Activated T-helper 17 cell treated with anti-CD3 and anti-CD28 coated beads, Interleukin-2, amount 50 U/mL, for 72 hours (primary cell): ENCODE results near the gene NFIX. TPM values are rescaled to one million over a fixed set of nuclear protein-coding genes. Genes with fewer than 3 reads are reported as not detected.
"Not testable (repeated sequence)": the region's sequence is repeated elsewhere in the genome, so short reads cannot be mapped to it uniquely, and the experiment has no call there.

Experiments used
- ATAC-seq: fragments of 150-1000 bp; cut with Tn5 transposase; replicated peaks from 2 replicates; pipeline ENCODE4 v1.10.0; 2021; ENCODE audit warnings: mild to moderate bottlenecking, moderate library complexity
- H3K27ac Mint-ChIP-seq: one replicate; pipeline ENCODE4 v1.8.0; 2022; ENCODE audit warnings: mixed read lengths
- H3K27me3 Mint-ChIP-seq: one replicate; pipeline ENCODE4 v1.8.0; 2022; ENCODE audit warnings: mixed read lengths
- H3K36me3 Mint-ChIP-seq: one replicate; pipeline ENCODE4 v1.8.0; 2022; ENCODE audit warnings: low read depth, mild to moderate bottlenecking, mixed read lengths
- H3K4me1 Mint-ChIP-seq: one replicate; pipeline ENCODE4 v1.8.0; 2022; ENCODE audit warnings: mixed read lengths
- H3K4me3 Mint-ChIP-seq: one replicate; pipeline ENCODE4 v1.8.0; 2022; ENCODE audit warnings: mild to moderate bottlenecking, mixed read lengths
- H3K9me3 Mint-ChIP-seq: one replicate; pipeline ENCODE4 v1.8.0; 2022; ENCODE audit warnings: mixed read lengths
- total RNA-seq, 2 donors: library from RNA; stranded (reverse); gene quantifications; one replicate each; pipeline ENCODE4 v1.2.3, GENCODE V29; 2022

Gene NFIX
- total RNA-seq, 2 donors from 2014 or later = 0.43 to 1.1 TPM

- H3K9me3 Mint-ChIP-seq = no peaks in the 10 kb centered on the region
- no peak overlapping the region for H3K27ac Mint-ChIP-seq
- no peaks in the 10 kb centered on the region for H3K36me3 Mint-ChIP-seq
- no peak for ATAC-seq
- H3K4me3 Mint-ChIP-seq = no peak overlapping the region
- H3K27me3 Mint-ChIP-seq = peaks cover 11% of the 10 kb centered on the region
- H3K4me1 Mint-ChIP-seq = peaks cover 4% of the 10 kb centered on the region
These were observed 20.7 kb upstream of the NFIX start for GRCh38 chr19:12974301-12975220.

- no peaks in the 10 kb centered on the region for H3K36me3 Mint-ChIP-seq
- H3K4me1 Mint-ChIP-seq = peaks cover 4% of the 10 kb centered on the region
- peaks cover 11% of the 10 kb centered on the region for H3K27me3 Mint-ChIP-seq
- no peak for ATAC-seq
- no peak overlapping the region for H3K4me3 Mint-ChIP-seq
- no peaks in the 10 kb centered on the region for H3K9me3 Mint-ChIP-seq
- H3K27ac Mint-ChIP-seq = no peak overlapping the region
These were observed 20.0 kb upstream of the NFIX start for GRCh38 chr19:12975221-12975741.

GRCh38 chr19:12976109-12976508, 19.2 kb upstream of the NFIX start:
- not testable (repeated sequence) for ATAC-seq

GRCh38 chr19:12979974-12980373, 15.3 kb upstream of the NFIX start:
- Mint-ChIP-seq H3K27me3 (peaks cover 11% of the 10 kb centered on the region), H3K27ac (no peak overlapping the region), H3K4me3 (no peak overlapping the region), H3K4me1 (peaks cover 4% of the 10 kb centered on the region), H3K36me3 (no peaks in the 10 kb centered on the region), H3K9me3 (no peaks in the 10 kb centered on the region)
- no peak for ATAC-seq

More at GRCh38 chr19:12976109-12976508, 19.2 kb upstream of the NFIX start:
- H3K27me3 Mint-ChIP-seq = peaks cover 11% of the 10 kb centered on the region
- H3K4me1 Mint-ChIP-seq, H3K4me3 Mint-ChIP-seq, H3K27ac Mint-ChIP-seq, H3K9me3 Mint-ChIP-seq, H3K36me3 Mint-ChIP-seq: not testable (repeated sequence)

DNA sequence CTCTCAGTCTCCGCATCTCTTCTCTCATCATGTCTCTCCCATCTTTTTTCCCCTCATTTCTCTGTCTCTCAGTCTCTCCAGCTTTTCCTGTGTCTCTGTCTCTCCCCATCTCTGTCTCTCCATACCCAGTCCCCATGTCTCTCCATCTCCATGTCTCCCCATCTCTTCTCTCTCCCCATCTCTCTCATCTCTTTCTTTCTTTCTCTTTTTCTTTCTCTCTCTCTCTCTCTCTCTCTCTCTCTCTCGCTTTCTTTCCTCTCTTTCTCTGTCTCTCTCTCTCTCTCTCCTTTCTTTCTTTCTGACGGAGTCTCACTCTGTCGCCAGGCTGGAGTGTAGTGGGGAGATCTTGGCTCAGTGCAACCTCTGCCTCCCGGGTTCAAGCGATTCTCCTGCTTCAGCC, 12.6 kb upstream of the NFIX start:
- H3K4me1 Mint-ChIP-seq = peaks cover 4% of the 10 kb centered on the region
- no peak overlapping the region for H3K4me3 Mint-ChIP-seq
- H3K27ac Mint-ChIP-seq = no peak overlapping the region
- no peaks in the 10 kb centered on the region for H3K9me3 Mint-ChIP-seq
- peaks cover 10% of the 10 kb centered on the region for H3K27me3 Mint-ChIP-seq
- H3K36me3 Mint-ChIP-seq = no peaks in the 10 kb centered on the region
- ATAC-seq = no peak

DNA sequence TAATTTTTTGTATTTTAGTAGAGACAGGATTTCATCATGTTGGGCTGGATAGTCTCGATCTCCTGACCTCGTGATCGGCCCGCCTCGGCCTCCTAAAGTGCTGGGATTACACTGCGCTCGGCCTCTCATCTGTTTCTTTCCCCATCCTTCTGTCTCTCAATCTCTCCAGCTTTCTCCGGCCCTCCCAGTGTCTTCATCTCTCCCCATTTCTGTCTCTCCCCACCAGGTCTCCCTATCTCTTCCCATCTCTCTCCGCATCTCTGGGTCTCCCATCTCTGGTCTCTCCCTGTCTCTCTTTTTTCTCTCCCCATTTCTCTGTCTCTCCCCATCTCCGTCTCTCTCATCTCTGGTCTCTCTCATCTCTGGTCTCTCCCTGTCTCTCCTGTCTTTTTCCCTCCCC, 12.2 kb upstream of the NFIX start:
- ATAC-seq = no peak
- H3K27me3 Mint-ChIP-seq = peaks cover 5% of the 10 kb centered on the region
- H3K4me3 Mint-ChIP-seq = no peak overlapping the region
- no peak overlapping the region for H3K27ac Mint-ChIP-seq
- H3K9me3 Mint-ChIP-seq = no peaks in the 10 kb centered on the region
- H3K36me3 Mint-ChIP-seq = no peaks in the 10 kb centered on the region
- H3K4me1 Mint-ChIP-seq = peaks cover under 1% of the 10 kb centered on the region

- no peaks in the 10 kb centered on the region for H3K36me3 Mint-ChIP-seq
- no peak overlapping the region for H3K27ac Mint-ChIP-seq
- ATAC-seq = peak; percentile 83
- no peaks in the 10 kb centered on the region for H3K9me3 Mint-ChIP-seq
- H3K4me1 Mint-ChIP-seq = no peaks in the 10 kb centered on the region
- peaks cover 4% of the 10 kb centered on the region for H3K27me3 Mint-ChIP-seq
- no peak overlapping the region for H3K4me3 Mint-ChIP-seq
These were observed 11.6 kb upstream of the NFIX start for GRCh38 chr19:12983542-12984142.

GRCh38 chr19:12984143-12984627, 11.1 kb upstream of the NFIX start:
- Mint-ChIP-seq H3K36me3 (no peaks in the 10 kb centered on the region), H3K27me3 (peaks cover 4% of the 10 kb centered on the region), H3K27ac (no peak overlapping the region), H3K4me3 (no peak overlapping the region), H3K9me3 (no peaks in the 10 kb centered on the region), H3K4me1 (no peaks in the 10 kb centered on the region)
- ATAC-seq = no peak

GRCh38 chr19:12984683-12985048, 10.6 kb upstream of the NFIX start:
- Mint-ChIP-seq H3K27me3 (peaks cover 4% of the 10 kb centered on the region), H3K4me3 (no peak overlapping the region), H3K36me3 (no peaks in the 10 kb centered on the region), H3K9me3 (no peaks in the 10 kb centered on the region), H3K4me1 (no peaks in the 10 kb centered on the region), H3K27ac (no peak overlapping the region)
- no peak for ATAC-seq

GRCh38 chr19:12985049-12985776, 10.1 kb upstream of the NFIX start:
- H3K9me3 Mint-ChIP-seq = no peaks in the 10 kb centered on the region
- no peak overlapping the region for H3K4me3 Mint-ChIP-seq
- H3K27me3 Mint-ChIP-seq = peaks cover 4% of the 10 kb centered on the region
- no peaks in the 10 kb centered on the region for H3K4me1 Mint-ChIP-seq
- ATAC-seq = peak; percentile 47
- H3K27ac Mint-ChIP-seq = no peak overlapping the region
- no peaks in the 10 kb centered on the region for H3K36me3 Mint-ChIP-seq

DNA sequence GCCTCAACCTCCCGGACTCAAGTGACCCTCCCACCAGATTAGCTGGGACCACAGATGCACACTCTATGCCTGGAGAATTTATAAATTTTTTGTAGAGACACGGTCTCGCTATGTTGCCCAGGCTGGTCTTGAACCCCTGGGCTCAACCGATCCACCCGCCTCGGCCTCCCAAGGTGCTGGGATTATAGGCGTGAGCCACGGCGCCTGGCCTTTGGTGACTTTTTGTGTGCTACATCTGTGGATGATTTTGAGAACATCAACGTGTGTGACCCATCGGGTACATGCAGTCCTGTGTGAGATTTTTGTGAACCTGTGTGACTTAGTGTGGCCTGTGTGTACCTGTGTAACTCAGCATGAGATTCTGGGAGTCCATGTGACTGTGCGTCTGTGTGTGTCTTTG, 8.5 kb upstream of the NFIX start:
- H3K27ac Mint-ChIP-seq = no peak overlapping the region
- H3K4me3 Mint-ChIP-seq = no peak overlapping the region
- H3K9me3 Mint-ChIP-seq = no peaks in the 10 kb centered on the region
- ATAC-seq = no peak
- H3K27me3 Mint-ChIP-seq = peaks cover 4% of the 10 kb centered on the region
- no peaks in the 10 kb centered on the region for H3K4me1 Mint-ChIP-seq
- H3K36me3 Mint-ChIP-seq = no peaks in the 10 kb centered on the region

DNA sequence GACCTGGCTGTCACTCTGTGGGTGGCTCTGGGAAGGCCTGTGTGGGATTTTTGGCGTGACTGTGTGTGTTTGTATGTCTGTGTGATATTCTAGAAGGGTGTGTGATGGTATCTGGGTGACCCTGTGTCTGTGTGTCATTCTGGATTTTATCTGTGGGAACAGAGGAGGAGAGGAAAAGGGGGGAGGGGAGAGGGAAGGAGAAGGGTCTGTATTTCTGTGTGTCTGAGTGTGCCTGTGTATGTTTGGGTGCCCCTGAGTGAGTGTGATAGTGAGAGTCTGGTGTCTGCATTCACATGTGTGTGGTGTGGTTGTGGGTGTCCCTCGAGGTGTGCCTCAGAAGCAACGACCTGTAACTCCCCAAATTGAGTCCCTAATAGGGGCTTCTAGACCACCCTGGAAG, 8.1 kb upstream of the NFIX start:
- no peak for ATAC-seq
- no peak overlapping the region for H3K4me3 Mint-ChIP-seq
- H3K4me1 Mint-ChIP-seq = no peaks in the 10 kb centered on the region
- H3K27me3 Mint-ChIP-seq = peaks cover 4% of the 10 kb centered on the region
- H3K27ac Mint-ChIP-seq = no peak overlapping the region
- no peaks in the 10 kb centered on the region for H3K9me3 Mint-ChIP-seq
- no peaks in the 10 kb centered on the region for H3K36me3 Mint-ChIP-seq

- Mint-ChIP-seq H3K36me3 (no peaks in the 10 kb centered on the region), H3K4me3 (no peak overlapping the region), H3K4me1 (no peaks in the 10 kb centered on the region), H3K27me3 (peaks cover 4% of the 10 kb centered on the region), H3K27ac (no peak overlapping the region), H3K9me3 (no peaks in the 10 kb centered on the region)
- no peak for ATAC-seq
These were observed 7.5 kb upstream of the NFIX start for GRCh38 chr19:12987781-12988180.

- Mint-ChIP-seq H3K27me3 (peaks cover 16% of the 10 kb centered on the region), H3K9me3 (no peaks in the 10 kb centered on the region), H3K4me1 (peaks cover 6% of the 10 kb centered on the region), H3K4me3 (no peak overlapping the region), H3K36me3 (peaks cover 6% of the 10 kb centered on the region), H3K27ac (no peak overlapping the region)
- ATAC-seq = no peak
These were observed 4.8 kb upstream of the NFIX start for GRCh38 chr19:12990431-12990830.
